Thoracic aorta (tissue), 2 donors: ENCODE results near the gene PTGR3. TPM values are rescaled to one million over a fixed set of nuclear protein-coding genes. Genes with fewer than 3 reads are reported as not detected.

Experiments used
- ATAC-seq: fragments of 150-250 bp; one replicate; pipeline ENCODE4 v1.8.0; 2017; ENCODE audit warnings: low read depth; ENCODE audit not compliant: insufficient number of reproducible peaks, low FRiP score
- DNase-seq: peaks from one replicate; pipeline ENCODE4 v3.0.0-alpha.2; 2020; ENCODE audit warnings: low spot score
- H3K27ac ChIP-seq, 2 donors: fragments of 200-600 bp; sonication (generic); 1 replicate in 1 of 2; 2 replicates in 1 of 2; pipeline ENCODE4 v1.5.1; 2016; ENCODE audit warnings: mild to moderate bottlenecking in 2 of 2, moderate library complexity in 2 of 2
- H3K27me3 ChIP-seq: fragments of 200-600 bp; sonication (generic); replicated peaks from 2 replicates; pipeline ENCODE4 v1.6.0; 2016; ENCODE audit warnings: mild to moderate bottlenecking; ENCODE audit not compliant: insufficient read depth
- H3K36me3 ChIP-seq: fragments of 200-600 bp; sonication (generic); one replicate; pipeline ENCODE4 v1.5.1; 2016
- H3K4me1 ChIP-seq, 2 donors: fragments of 200-600 bp; sonication (generic); 1 replicate in 1 of 2; 2 replicates in 1 of 2; pipeline versions ENCODE4 v1.5.1 to v1.6.0; 2016; ENCODE audit warnings: low read depth in 2 of 2, mild to moderate bottlenecking in 1 of 2; ENCODE audit not compliant: control insufficient read depth in 1 of 2
- H3K4me3 ChIP-seq: fragments of 200-600 bp; sonication (generic); 2 replicates; pipeline ENCODE4 v1.5.1; 2016; ENCODE audit warnings: mild to moderate bottlenecking
- H3K9me3 ChIP-seq: fragments of 200-600 bp; sonication (generic); 2 replicates; pipeline ENCODE4 v1.5.1; 2016
- CTCF ChIP-seq: fragments of 200-600 bp; sonication (generic); IDR thresholded peaks from one replicate; pipeline ENCODE4 v1.5.1; 2019; ENCODE audit warnings: antibody characterized with exemption
- total RNA-seq, 2 donors: library from RNA; depleted of rRNA; stranded (reverse); fragments of >200 nt; gene quantifications; one replicate each; pipeline versions ENCODE4 v1.1.0 to v1.2.3, GENCODE V29; 2016

The PTGR3 gene
- total RNA-seq, 2 donors from 2014 or later, result 11.2 to 21.7 TPM

GRCh38 chr18:75208155-75208835, 644 bp downstream of the PTGR3 start:
- Histone ChIP-seq H3K4me1 (peaks cover 33 to 62% of the 10 kb centered on the region in 2 donors), H3K27me3 (no peaks in the 10 kb centered on the region), H3K9me3 (no peaks in the 10 kb centered on the region), H3K4me3 (peak overlapping the region; percentile 98), H3K36me3 (no peaks in the 10 kb centered on the region), H3K27ac (peak overlapping the region; percentile 92 to 96)
- no peak for TF ChIP-seq CTCF
- no peak for ATAC-seq
- no peak for DNase-seq

- H3K27ac ChIP-seq, result peak overlapping the region; percentile 92 to 96
- DNase-seq (no peak), ATAC-seq (no peak)
- peak overlapping the region; percentile 98 for H3K4me3 ChIP-seq
- no peak for TF ChIP-seq CTCF
- H3K9me3 ChIP-seq, result no peaks in the 10 kb centered on the region
- H3K4me1 ChIP-seq, result peaks cover 27 to 60% of the 10 kb centered on the region in 2 donors
- H3K27me3 ChIP-seq, result no peaks in the 10 kb centered on the region
- H3K36me3 ChIP-seq, result no peaks in the 10 kb centered on the region
Measured at GRCh38 chr18:75207310-75208154, 1.4 kb downstream of the PTGR3 start.

GRCh38 chr18:75206452-75207309, 2.3 kb downstream of the PTGR3 start:
- Histone ChIP-seq H3K27ac (no peak overlapping the region), H3K4me3 (peak overlapping the region; percentile 98), H3K27me3 (no peaks in the 10 kb centered on the region), H3K9me3 (no peaks in the 10 kb centered on the region), H3K4me1 (peaks cover 26 to 64% of the 10 kb centered on the region in 2 donors), H3K36me3 (no peaks in the 10 kb centered on the region)
- TF ChIP-seq CTCF, result no peak
- DNase-seq (no peak), ATAC-seq (no peak)

GRCh38 chr18:75205514-75206132, 3.3 kb downstream of the PTGR3 start:
- H3K4me1 ChIP-seq, result peaks cover 29 to 75% of the 10 kb centered on the region in 2 donors
- no peak for TF ChIP-seq CTCF
- peak overlapping the region; percentile 62 for H3K4me3 ChIP-seq
- H3K27me3 ChIP-seq, result no peaks in the 10 kb centered on the region
- ATAC-seq, result no peak
- no peak overlapping the region for H3K27ac ChIP-seq
- H3K36me3 ChIP-seq, result no peaks in the 10 kb centered on the region
- H3K9me3 ChIP-seq, result no peaks in the 10 kb centered on the region
- DNase-seq, result no peak
